Activated CD4-positive, alpha-beta T cell treated with anti-CD3 and anti-CD28 coated beads, Interleukin-2, amount 50 U/mL, for 48 hours (primary cell): ENCODE measurements around the gene TSEN2.
"Not testable (repeated sequence)": the region's sequence is repeated elsewhere in the genome, so short reads cannot be mapped to it uniquely, and the experiment has no call there.

Experiments used
- DNase-seq, 2 experiments: peaks; one replicate each; pipeline ENCODE4 v3.0.0-alpha.2; 2020

TSEN2 gene

DNA sequence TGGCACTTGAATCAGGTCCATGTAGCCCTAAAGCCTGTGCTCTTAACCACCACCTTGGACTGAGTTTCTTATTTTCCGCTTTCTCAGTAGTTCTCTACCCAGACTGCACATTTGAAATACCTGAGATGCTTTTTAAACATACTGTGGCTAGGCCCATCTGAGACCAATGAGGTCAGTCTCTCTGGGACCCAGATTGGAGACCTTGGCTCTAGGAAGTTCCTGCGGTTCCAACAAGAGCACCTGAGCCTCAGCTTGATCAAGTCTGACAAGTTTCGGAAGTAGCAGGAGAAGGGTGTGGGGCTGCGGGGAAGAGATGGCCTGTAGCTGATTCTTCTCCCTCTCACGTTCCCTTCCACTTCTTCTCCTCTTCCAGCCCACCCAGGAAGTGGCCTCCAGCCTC is 11.5 kb upstream of the TSEN2 start:
- no peak for DNase-seq

DNA sequence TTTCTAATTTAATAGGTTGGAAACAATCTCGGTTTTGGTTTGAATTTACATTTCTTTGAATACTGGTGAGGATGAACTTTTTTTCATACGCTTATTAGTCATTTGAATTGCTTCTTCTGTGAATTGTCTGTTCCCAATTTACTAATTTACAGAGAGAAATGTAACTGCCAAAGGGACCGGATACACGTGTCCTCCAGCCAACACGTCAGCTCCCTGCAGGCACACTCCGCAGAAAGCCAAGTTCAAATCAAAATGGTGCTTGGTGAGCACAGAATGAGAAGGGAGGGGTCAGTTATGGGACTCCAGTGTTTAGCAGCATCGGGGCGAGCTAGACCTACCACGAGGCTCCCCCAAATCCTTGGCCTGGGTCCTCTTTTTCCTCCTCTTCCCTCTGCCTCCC is 10.8 kb upstream of the TSEN2 start:
- no peak for DNase-seq

DNA sequence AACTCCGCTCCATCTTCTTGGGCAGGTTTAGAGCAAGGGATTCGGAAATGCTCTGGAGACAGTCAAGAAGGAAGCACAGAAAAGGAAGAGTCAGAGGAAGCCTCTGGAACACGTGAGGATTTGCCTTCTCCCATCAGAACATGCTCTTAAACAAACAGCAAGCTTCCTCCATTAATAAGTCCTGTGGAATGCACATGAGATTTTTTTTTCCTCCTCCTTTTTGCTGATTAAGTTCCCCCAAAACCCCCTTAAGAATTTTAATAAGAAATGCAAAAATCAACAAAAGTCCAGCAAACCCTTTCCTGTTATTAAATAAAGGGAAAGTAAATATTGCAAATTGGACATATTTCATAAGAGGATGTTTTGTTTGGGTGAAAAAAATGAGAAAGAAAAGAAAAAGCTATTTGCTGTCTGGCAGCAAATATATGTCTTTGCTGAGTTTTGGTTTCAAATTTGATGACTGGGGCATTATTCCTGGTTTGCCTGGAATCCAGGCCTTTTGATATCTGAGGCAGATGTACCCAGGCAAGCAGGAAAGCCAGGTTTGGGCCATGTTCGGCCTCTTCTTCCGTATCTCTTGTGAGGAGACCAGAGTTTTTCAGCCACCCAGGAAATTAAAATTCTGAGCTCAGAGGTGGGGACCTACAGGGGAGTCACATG is 7.9 kb upstream of the TSEN2 start:
- no peak for DNase-seq

DNA sequence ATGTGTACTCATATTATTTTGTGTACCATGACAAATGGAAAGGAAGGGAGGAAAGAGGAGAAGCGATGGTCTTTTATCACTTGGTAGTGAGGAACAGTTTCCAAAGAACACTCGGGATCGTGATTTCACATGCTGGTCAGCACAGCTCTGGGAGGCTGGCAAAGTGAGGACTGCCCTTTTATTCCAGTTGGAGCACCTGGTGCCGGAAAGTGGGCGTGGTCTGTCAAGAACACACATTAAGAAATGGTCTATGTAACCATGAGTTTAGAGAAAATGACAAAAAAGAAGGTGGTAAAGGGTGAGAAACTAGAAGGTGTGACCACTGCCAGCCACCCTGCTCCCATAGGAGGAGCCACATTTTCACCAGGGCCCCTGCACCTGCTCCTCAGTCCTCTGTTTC is 7.0 kb upstream of the TSEN2 start:
- DNase-seq = no peak

DNA sequence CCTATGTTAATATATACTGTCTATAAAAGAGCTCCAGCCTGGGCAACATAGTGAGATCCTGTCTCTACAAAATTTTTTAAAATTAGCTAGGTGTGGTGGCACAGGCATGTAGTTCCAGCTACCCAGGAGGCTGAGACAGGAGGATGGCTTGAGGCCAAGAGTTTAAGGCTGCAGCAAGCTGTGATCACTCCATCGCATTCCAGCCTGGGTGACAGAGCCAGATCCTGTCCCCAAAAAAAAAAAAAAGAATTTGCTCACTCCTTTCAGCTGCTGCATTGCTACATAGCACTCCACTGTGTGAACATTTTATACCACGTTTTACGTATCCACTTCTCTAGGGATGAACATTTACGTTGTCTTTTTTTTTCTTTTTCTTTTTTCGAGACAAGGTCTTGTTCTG is 6.0 kb upstream of the TSEN2 start:
- no peak for DNase-seq

DNA sequence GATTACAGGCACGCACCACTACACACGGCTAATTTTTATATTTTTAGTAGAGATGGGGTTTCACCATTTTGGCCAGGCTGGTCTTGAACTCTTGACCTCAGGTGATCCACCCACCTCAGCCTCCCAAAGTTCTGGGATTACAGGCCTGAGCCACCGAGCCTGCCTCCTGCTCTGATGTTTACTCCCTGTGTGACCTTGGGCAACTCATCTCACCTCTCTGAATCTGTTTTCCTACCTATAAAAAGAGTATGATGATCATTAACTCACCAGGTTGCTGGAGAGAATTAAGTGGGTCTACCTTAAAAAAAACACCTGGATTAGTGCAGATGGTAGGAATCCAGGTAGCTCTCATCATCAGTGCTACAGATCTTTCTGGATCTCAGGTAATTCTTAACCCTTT is 5.1 kb upstream of the TSEN2 start:
- not testable (repeated sequence) for DNase-seq

DNA sequence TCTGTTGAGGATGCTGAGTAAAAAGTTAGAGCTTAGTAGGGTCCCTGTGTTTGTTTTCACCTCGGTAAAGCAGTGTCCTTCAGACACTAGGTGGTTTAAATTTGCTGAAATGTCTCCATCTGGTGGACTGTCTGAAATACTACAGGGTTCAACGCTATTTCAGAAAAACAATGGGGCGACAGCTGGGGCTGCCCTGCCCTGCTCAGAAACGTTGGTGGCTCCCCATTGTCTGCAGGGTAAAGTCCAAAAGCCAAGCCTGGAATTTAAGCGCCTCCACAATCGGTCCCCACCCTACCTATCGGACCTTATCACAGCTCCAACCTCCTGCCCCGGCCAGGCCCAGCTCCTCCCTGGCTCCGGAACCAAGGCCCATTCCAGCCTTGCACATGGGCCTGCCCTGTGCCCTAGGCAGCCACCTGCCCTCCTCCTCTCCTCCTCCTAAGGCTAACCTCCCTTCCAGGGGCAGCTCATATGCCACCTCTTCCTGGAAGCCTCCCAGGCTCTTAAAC is 4.3 kb upstream of the TSEN2 start:
- peak in 1 of 2 experiments; percentile 23 for DNase-seq

DNA sequence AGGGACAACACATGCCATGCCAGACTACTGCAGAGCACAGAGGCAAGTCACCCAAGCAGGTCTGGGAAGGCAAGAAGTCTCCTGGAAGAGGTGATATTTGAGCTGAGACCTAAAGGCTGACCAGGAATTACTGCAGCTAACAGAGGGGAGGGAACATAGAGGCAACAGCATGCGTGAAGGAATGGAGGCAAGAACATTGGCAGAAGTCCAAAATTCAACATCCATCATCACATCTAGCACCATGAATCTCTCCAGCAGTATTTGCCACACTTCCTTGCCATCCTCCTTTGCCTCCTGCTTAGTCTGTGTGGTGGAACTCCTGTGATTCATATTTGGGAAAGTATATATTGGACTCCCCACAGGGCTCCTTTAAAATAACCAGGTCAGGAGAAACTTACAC is 870 bp upstream of the TSEN2 start:
- no peak for DNase-seq

DNA sequence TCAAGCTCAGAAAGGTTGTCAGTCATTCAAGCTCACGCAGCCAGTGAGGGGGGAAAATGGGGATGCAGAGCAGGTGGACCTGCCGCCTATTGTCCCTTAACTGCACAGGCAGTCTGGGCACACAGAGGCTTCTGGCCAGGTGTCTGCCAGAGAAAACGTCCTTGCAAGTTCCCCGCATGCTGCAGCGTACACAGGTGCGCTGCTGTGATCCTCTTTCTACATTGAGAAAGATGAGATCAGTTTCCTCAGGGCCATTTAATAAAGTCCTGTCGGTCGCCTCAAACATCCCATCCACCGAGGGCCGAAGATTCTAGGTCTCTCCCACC is 445 bp upstream of the TSEN2 start:
- DNase-seq = no peak

DNA sequence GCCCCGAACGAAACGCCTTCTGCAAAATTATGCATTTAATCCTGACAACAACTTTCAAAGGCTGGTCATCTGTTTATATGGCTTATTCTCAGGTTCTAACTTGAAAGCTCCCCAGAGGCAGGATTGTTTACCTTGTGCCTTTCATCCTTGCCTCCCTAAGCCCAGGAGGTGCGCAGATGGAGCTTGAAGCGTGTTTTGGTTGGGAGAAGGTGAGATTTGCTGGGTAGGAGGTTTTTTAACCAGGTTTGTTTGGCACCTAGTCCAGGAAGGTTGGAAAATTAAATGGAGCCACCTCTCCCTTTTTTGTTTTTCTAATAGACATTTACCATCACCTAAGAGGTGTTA is 675 bp downstream of the TSEN2 start:
- DNase-seq = no peak

DNA sequence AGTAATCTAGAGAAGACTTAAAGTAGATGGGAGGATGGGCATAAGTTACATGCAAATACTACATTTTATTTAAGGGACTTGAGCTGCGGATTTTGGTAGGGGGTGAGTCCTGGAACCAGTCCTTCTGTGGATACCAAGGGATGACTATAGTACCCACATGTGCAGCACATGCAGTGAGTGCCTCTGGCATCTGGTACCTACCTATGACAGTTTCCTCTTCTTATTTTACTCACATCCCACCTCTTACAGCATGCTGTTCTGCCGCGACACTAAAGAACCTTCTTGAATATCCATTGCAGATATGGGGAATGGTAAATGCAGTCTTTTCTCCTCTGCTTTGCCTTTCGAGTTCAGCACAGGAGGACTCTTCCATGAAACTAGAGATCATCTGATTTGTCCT is 1.7 kb downstream of the TSEN2 start:
- DNase-seq = no peak

DNA sequence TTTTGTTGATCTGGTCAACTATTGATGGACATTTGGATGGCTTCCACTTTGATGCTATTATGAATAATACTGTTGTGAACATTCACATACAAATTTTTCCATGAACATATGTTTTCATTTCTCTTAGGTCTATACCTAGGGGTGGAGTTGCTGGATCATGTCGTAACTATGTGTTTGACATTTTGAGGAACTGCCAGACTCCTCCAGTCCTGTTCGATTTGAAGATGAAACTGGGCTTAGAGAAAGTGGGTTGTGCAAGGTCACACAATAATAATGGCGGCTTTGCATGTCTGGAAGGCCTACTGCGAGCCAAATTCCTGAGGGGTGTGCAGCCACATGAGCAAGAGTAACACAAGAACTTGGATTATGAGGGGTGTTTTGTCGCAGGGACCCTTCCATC is 2.6 kb downstream of the TSEN2 start:
- DNase-seq = no peak

DNA sequence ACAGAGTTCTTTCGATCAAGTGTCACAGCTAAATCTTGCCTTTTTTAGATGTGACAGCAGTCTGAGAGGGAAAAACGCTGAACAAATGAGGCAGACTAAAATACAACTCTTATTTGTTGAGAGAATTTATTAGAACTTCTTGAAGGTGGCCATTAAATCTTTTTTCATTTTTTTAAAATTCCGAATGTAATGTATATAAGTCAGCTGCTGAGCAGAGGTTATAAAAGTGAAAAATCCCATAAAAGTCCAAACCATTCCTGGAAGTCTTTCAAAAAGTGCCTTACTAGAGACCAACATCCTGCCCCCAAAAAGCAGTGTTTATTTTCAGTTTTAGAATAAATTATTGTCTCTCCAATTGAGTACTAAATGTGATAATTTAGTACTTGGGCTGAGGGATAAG is 3.1 kb downstream of the TSEN2 start:
- DNase-seq = no peak

DNA sequence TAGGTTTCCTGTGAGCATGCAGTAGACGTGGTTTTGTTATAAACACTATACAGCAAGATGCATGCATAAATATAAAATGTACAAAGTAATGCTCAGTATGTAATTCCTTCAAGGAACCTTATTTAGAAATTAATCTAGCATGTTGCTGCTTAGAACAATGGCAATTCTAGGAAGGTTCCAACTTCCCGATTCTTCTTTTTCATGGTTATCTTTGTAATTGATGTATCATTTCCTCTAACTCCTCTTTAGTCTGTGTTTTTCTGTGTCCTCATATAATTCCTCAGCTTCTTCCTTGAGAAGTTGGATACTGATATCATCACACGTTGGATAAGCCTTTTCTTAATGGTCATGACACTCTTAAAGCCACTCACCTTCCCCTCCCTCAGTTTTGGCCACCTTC is 3.5 kb downstream of the TSEN2 start:
- DNase-seq = no peak

DNA sequence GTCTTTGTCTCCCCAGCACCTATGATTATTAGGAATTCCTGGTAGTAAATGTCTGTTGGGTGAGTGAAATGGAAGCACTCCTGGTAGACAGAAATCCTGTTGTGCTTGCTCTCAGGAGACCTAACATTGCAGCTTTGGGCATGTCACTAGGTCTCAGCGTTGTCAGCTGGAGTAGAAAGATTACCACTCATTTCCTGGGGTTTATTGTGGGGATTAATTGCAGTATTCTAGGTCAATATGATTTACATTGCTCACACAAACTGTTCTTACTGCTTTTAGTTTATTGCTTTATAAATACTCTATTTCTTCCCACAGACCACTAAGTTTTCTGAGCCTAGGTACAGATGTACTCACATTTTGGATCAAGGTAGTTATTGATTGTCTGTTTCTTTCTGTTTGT is 5.1 kb downstream of the TSEN2 start:
- no peak for DNase-seq

DNA sequence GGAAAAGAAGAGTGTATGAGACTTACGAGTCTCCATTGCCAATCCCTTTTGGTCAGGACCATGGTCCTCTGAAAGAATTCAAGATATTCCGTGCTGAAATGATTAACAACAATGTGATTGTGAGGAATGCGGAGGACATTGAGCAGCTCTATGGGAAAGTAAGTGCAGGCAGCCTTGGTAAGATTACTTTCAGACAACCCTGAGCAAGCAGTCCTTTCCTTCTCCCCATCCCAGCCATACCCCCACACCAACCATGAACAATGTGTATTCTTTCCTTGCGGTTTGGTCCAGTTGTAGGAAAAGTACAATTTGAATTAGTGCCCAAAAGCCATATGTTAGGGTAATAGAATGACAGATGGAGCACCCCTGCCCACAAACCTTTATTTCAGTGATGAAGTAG is 5.6 kb downstream of the TSEN2 start:
- DNase-seq = no peak

DNA sequence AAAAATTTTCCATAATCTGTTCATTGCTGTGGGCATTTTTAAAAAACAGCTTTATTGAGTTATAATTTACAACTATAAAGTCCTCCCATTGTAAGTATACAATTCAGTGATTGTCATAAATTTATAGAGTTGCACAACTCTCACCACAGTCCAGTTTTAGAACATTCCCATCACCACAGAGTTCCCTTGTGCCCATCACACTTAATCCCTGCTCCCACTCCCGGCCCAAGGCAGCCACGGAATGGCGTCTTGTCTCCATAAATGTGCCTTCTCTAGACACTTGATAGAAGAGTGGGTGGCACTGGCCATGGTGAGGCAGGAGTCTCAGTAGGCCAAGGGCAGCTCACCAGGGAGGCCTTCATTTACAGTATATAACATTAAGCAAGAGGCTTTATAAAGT is 6.3 kb downstream of the TSEN2 start:
- no peak for DNase-seq

DNA sequence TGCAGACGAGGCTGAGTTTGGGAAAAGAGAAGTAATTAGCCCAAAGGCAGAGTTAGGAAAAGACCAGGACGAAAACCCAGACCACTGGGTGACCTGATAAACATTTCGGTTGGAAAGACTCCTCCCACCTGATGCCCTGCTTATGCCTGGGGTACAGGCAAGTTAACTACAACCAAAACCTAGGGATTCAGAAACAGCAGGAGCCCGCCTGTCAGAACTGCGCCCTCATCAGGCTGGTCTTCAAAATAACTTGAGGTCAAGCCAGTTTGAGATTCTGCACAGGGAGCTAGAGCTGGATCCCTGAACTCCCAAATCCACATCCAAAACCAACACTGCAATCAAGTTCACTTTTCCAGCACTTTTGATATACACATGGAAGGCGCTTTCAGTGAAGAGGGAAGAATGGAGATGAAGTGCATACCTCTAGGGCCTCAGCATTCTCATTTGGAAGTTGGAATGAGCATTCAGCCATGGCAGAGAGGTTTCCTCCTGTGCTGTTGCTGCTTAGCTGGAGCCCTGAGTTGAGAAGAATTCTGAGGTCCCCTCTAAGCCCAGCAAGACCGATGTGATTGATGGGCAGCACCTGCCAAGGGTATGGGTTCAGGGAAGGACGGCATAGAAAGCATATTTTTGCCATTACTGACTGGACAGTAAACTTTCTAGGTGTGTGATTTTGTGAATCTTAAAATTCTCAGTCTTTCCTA is 11.6 kb downstream of the TSEN2 start:
- DNase-seq = no peak

DNA sequence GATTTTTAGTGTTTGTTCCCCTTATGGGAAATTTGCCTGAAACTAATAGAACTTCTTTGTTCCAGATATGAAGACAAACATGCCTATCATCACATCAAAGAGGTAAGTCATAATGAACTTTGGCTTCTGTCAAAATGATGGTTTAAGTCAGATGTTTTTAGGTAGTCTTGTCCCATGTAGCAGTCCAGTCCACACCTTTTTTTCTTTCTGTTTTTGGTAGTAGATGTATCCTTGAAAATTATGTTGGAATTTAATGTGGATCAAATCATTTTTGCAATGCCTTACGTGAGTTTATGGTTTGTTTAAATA is 12.1 kb downstream of the TSEN2 start:
- DNase-seq = no peak

DNA sequence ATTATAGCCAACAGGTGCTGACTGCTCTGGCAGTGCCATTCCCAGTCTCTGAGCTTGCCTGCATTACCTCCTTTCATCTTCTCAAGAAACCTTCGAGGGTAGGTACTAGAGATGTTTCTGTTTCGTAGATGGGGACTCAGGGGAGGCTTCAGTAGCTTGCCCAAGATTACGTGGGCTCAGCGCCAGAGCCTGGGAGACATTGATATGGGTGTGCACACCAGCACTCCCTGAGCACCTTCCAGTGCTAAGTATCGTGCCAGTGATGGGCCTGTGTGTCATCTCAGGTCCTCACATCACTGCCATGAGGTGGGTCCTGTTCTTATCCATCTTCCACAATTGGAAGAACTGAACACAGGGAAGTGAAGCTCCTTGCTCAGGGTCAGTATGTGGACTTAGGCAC is 15.2 kb downstream of the TSEN2 start:
- no peak for DNase-seq

DNA sequence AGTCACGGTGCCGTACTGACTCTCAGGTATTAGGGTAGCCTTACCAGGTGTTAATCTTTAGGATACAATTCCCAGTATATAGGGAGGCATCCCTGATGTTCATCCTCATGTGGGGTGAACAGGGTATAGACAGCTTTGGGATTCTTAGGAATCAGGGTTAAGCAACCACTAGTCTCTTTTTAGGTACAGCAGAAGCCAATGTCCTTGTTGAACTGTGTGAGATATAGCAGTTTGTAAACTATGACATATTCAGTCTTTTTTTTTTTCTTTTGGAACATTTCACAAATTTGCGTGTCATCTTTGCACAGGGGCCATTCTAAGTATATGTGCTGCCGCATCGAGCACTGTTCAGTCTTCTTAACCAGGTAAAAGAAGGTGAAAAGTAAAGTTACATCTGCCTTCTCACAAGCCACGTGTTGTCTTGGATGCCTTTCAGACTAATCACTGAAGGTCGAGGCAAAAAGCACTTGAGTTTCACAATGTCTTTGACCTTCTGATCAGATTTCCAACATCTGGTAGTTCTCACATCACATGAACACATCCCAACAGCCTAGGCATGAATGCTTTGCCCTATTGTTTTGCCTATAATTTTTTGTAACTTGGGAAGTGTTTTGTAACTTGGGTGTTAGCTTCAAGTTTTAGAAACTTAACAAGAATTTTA is 17.2 kb downstream of the TSEN2 start:
- DNase-seq = no peak

DNA sequence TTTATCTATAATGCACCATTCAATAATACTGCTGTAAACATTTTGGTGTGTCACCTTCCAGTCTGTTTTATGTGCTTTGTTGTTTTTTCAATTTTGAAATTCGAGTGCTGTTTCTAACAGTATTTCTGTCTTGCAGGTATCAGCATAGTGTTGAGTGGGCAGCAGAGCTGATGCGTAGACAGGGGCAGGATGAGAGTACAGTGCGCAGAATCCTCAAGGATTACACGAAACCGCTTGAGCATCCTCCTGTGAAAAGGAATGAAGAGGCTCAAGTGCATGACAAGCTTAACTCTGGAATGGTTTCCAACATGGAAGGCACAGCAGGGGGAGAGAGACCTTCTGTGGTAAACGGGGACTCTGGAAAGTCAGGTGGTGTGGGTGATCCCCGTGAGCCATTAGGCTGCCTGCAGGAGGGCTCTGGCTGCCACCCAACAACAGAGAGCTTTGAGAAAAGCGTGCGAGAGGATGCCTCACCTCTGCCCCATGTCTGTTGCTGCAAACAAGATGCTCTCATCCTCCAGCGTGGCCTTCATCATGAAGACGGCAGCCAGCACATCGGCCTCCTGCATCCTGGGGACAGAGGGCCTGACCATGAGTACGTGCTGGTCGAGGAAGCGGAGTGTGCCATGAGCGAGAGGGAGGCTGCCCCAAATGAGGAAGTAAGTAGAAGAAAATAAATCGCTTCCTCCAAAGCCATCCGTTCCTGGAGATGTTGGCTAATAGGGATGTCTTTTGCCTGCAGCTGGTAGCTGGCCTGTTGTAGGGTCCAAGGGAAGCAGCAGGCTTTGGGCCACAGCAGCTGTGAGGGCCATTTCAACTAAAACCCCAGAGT is 19.1 kb downstream of the TSEN2 start:
- no peak for DNase-seq

DNA sequence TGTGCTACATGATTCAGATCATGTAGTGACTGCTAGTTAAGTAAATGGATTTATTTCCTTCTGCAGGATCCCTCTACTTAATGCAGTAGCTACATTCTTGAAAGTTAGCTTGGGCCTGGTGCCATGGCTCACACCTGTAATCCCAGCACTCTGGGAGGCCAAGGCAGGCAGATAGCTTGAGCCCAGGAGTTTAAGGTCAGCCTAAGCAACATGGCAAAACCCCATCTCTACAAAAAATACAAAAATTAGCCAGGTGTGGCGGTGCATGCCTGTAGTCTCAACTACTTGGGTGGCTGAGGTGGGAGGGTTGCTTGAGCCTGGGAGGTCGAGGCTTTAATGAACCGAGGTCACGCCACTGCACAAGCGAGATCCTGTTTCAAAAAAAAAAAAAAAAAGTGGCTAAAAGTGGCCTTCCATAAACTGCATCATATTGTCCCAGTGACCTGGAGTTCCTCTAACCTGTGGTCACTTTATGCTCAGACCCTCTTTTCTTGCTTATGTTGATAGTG is 22.0 kb downstream of the TSEN2 start:
- DNase-seq = no peak
